H9 (cell line): ENCODE measurements around the gene TPCN2. TPM values are rescaled to one million over a fixed set of nuclear protein-coding genes. Genes with fewer than 3 reads are reported as not detected.

ENCODE experiments used
- DNase-seq: peaks from one replicate; pipeline ENCODE4 v3.0.0-alpha.2; 2017
- H2AFZ ChIP-seq: one replicate; pipeline ENCODE4 v1.6.1; 2013; ENCODE audit warnings: mild to moderate bottlenecking, low read length, control low read depth, moderate library complexity
- H2AK5ac ChIP-seq: 2 replicates; pipeline ENCODE4 v1.6.1; 2013; ENCODE audit warnings: low read length, control low read depth, mixed read lengths; ENCODE audit not compliant: insufficient read length
- H2BK120ac ChIP-seq: one replicate; pipeline ENCODE4 v1.6.1; 2013; ENCODE audit warnings: low read depth, mild to moderate bottlenecking, low read length, control low read depth, inconsistent platforms; ENCODE audit not compliant: poor library complexity, severe bottlenecking
- H2BK12ac ChIP-seq: 2 replicates; pipeline ENCODE4 v1.6.1; 2013; ENCODE audit warnings: low read length, control low read depth, mixed read lengths, low read depth; ENCODE audit not compliant: insufficient read length
- H2BK15ac ChIP-seq: 2 replicates; pipeline ENCODE4 v1.6.1; 2013; ENCODE audit warnings: low read depth, low read length, control low read depth
- H2BK20ac ChIP-seq: one replicate; pipeline ENCODE4 v1.6.1; 2013; ENCODE audit warnings: low read depth, mild to moderate bottlenecking, low read length, control low read depth, inconsistent platforms; ENCODE audit not compliant: poor library complexity, severe bottlenecking
- H2BK5ac ChIP-seq: 2 replicates; pipeline ENCODE4 v1.6.1; 2013; ENCODE audit warnings: low read length, control low read depth, mixed read lengths; ENCODE audit not compliant: insufficient read length
- H3K14ac ChIP-seq: 2 replicates; pipeline ENCODE4 v1.6.1; 2013; ENCODE audit warnings: low read length, control low read depth; ENCODE audit not compliant: insufficient read depth
- H3K18ac ChIP-seq: 2 replicates; pipeline ENCODE4 v1.6.1; 2013; ENCODE audit warnings: low read depth, mild to moderate bottlenecking, mixed read lengths, low read length, control low read depth; ENCODE audit not compliant: insufficient read length
- H3K23ac ChIP-seq: 2 replicates; pipeline ENCODE4 v1.6.1; 2013; ENCODE audit warnings: low read length, control low read depth, mixed read lengths, low read depth; ENCODE audit not compliant: insufficient read length
- H3K23me2 ChIP-seq: 2 replicates; pipeline ENCODE4 v1.6.1; 2013; ENCODE audit warnings: low read depth, mild to moderate bottlenecking, mixed read lengths, low read length, control low read depth; ENCODE audit not compliant: insufficient read length, poor library complexity, severe bottlenecking
- H3K27ac ChIP-seq: 2 replicates; pipeline ENCODE4 v1.5.1; 2013; ENCODE audit warnings: low read length, control low read depth, mixed read lengths, low read depth; ENCODE audit not compliant: insufficient read length
- H3K27me3 ChIP-seq: 2 replicates; pipeline ENCODE4 v1.6.1; 2013; ENCODE audit warnings: low read length, control low read depth, inconsistent platforms; ENCODE audit not compliant: insufficient read depth
- H3K4ac ChIP-seq: 2 replicates; pipeline ENCODE4 v1.6.1; 2013; ENCODE audit warnings: low read depth, mild to moderate bottlenecking, control low read depth, inconsistent platforms, low read length, moderate library complexity
- H3K4me1 ChIP-seq: 2 replicates; pipeline ENCODE4 v1.6.1; 2013; ENCODE audit warnings: low read length, control low read depth, inconsistent platforms; ENCODE audit not compliant: insufficient read depth
- H3K4me2 ChIP-seq: 2 replicates; pipeline ENCODE4 v1.6.1; 2013; ENCODE audit warnings: low read length, control low read depth, mixed read lengths; ENCODE audit not compliant: insufficient read length, insufficient read depth
- H3K56ac ChIP-seq: 2 replicates; pipeline ENCODE4 v1.6.1; 2013; ENCODE audit warnings: low read depth, mild to moderate bottlenecking, mixed read lengths, low read length, control low read depth; ENCODE audit not compliant: insufficient read length
- H3K79me1 ChIP-seq: 2 replicates; pipeline ENCODE4 v1.6.1; 2013; ENCODE audit warnings: low read depth, mild to moderate bottlenecking, moderate library complexity, low read length, control low read depth, inconsistent platforms; ENCODE audit not compliant: insufficient read depth, poor library complexity, severe bottlenecking
- H3K79me2 ChIP-seq: 2 replicates; pipeline ENCODE4 v1.6.1; 2013; ENCODE audit warnings: low read length, control low read depth, inconsistent platforms; ENCODE audit not compliant: insufficient read depth
- H3K9ac ChIP-seq: 2 replicates; pipeline ENCODE4 v1.6.1; 2013; ENCODE audit warnings: low read length, control low read depth, mixed read lengths; ENCODE audit not compliant: insufficient read length; ENCODE audit errors: extremely low read depth
- H3K9me3 ChIP-seq: one replicate; pipeline ENCODE4 v1.6.1; 2013; ENCODE audit warnings: low read depth, low read length, inconsistent platforms; ENCODE audit not compliant: control insufficient read depth
- H3T11ph ChIP-seq: one replicate; pipeline ENCODE4 v1.6.1; 2013; ENCODE audit warnings: mild to moderate bottlenecking, low read length, control low read depth, inconsistent platforms
- H4K20me1 ChIP-seq: one replicate; pipeline ENCODE4 v1.6.1; 2013; ENCODE audit not compliant: control insufficient read depth, insufficient read length, insufficient read depth
- H4K5ac ChIP-seq: 2 replicates; pipeline ENCODE4 v1.6.1; 2013; ENCODE audit warnings: low read depth, mild to moderate bottlenecking, mixed read lengths, low read length, control low read depth; ENCODE audit not compliant: insufficient read length
- H4K8ac ChIP-seq: replicated peaks from 2 replicates; pipeline ENCODE4 v1.6.1; 2013; ENCODE audit warnings: low read length, control low read depth, mixed read lengths, low read depth; ENCODE audit not compliant: insufficient read length
- H4K91ac ChIP-seq: 2 replicates; pipeline ENCODE4 v1.6.1; 2013; ENCODE audit warnings: low read depth, mild to moderate bottlenecking, moderate library complexity, mixed read lengths, low read length, control low read depth; ENCODE audit not compliant: insufficient read length
- H3K27ac Mint-ChIP-seq, 3 experiments: 2 replicates in 2 of 3; 3 replicates in 1 of 3; pipeline ENCODE4 v1.8.0; 2020 to 2021; ENCODE audit warnings: mixed read lengths in 3 of 3, mild to moderate bottlenecking in 1 of 3, moderate library complexity in 1 of 3
- H3K27me3 Mint-ChIP-seq: 2 replicates; pipeline ENCODE4 v1.8.0; 2021; ENCODE audit warnings: low read depth, mild to moderate bottlenecking, moderate library complexity, mixed read lengths
- H3K36me3 Mint-ChIP-seq, 3 experiments: 2 replicates in 2 of 3; 3 replicates in 1 of 3; pipeline ENCODE4 v1.8.0; 2020 to 2021; ENCODE audit warnings: low read depth in 3 of 3, mixed read lengths in 3 of 3; ENCODE audit not compliant: insufficient read depth in 1 of 3
- H3K4me1 Mint-ChIP-seq, 2 experiments: 2 replicates each; pipeline ENCODE4 v1.8.0; 2020; ENCODE audit warnings: mixed read lengths in 2 of 2
- H3K4me3 Mint-ChIP-seq, 2 experiments: 2 replicates in 1 of 2; 3 replicates in 1 of 2; pipeline ENCODE4 v1.8.0; 2020 to 2021; ENCODE audit warnings: mild to moderate bottlenecking in 2 of 2, mixed read lengths in 2 of 2, moderate library complexity in 1 of 2
- H3K9me3 Mint-ChIP-seq, 2 experiments: 2 replicates in 1 of 2; 3 replicates in 1 of 2; pipeline ENCODE4 v1.8.0; 2020; ENCODE audit warnings: mild to moderate bottlenecking in 2 of 2, mixed read lengths in 2 of 2, moderate library complexity in 1 of 2
- CTCF ChIP-seq: fragments of 200-600 bp; sonication (generic); conservative IDR thresholded peaks from 3 replicates; pipeline ENCODE4 v1.8.0; 2021; ENCODE audit warnings: antibody characterized with exemption, mild to moderate bottlenecking
- WGBS: extraction: QIAGEN DNeasy Blood & Tissue Kit; methylation state at CpG from one replicate; pipeline ENCODE4 v1.1.7; 2013; ENCODE audit warnings: missing lambda C conversion rate, low lambda C conversion rate, mixed read lengths; ENCODE audit not compliant: insufficient read length; ENCODE audit errors: extremely low coverage; 5-methylcytosine and 5-hydroxymethylcytosine counted together
- total RNA-seq: library from RNA; stranded (reverse); gene quantifications from 2 replicates; pipeline ENCODE4 v1.2.1, GENCODE V29; 2021

The TPCN2 gene
- total RNA-seq, 1 experiment from 2014 or later, result 16.8 TPM

GRCh38 chr11:69062873-69063651 is 14.3 kb downstream of the TPCN2 start:
- Histone ChIP-seq H2AFZ (no peak overlapping the region), H3K79me2 (no peaks in the 10 kb centered on the region), H4K20me1 (peaks cover 4% of the 10 kb centered on the region), H3K4ac (no peak overlapping the region), H3K27me3 (no peaks in the 10 kb centered on the region), H3K4me1 (no peaks in the 10 kb centered on the region), H2BK120ac (no peak overlapping the region), H4K91ac (no peak overlapping the region), H4K5ac (no peak overlapping the region), H2BK20ac (no peak overlapping the region), H2BK12ac (no peak overlapping the region), H3K56ac (no peak overlapping the region), H3K4me2 (no peak overlapping the region), H2BK15ac (no peak overlapping the region), H3K27ac (no peak overlapping the region), H3K14ac (no peak overlapping the region), H2BK5ac (no peak overlapping the region), H3K18ac (no peak overlapping the region), H3K79me1 (no peaks in the 10 kb centered on the region), H3T11ph (no peak overlapping the region), H3K23ac (no peak overlapping the region), H3K9me3 (no peaks in the 10 kb centered on the region), H3K23me2 (no peaks in the 10 kb centered on the region), H3K9ac (no peak overlapping the region), H2AK5ac (no peak overlapping the region), H4K8ac (no peak overlapping the region)
- H3K27ac Mint-ChIP-seq, result peak overlapping the region in 1 of 3 experiments; percentile 40; a peak in 1 of 7 replicates
- 0 out of 4 replicates have a peak, but pooled peaks cover 0 to 2% of the 10 kb centered on the region in 2 experiments for H3K4me1 Mint-ChIP-seq
- TF ChIP-seq CTCF, result no peak
- no peak for DNase-seq
- no peaks in the 10 kb centered on the region for H3K27me3 Mint-ChIP-seq
- no peaks in the 10 kb centered on the region for H3K9me3 Mint-ChIP-seq
- WGBS, result no CpG with 5 or more reads among the region's 34 CpGs
- no peak overlapping the region for H3K4me3 Mint-ChIP-seq
- H3K36me3 Mint-ChIP-seq, result peaks cover 2 to 19% (median 3%) of the 10 kb centered on the region in 3 experiments; a peak in 4 of 7 replicates
